DMS79 treated with DMSO at 0.1 percent for 48 hours (cell line): ENCODE measurements around the gene PARVB.

Source experiments
- DNase-seq: peaks from one replicate; lab custom pipeline; 2025; lab: John Stamatoyannopoulos, UW

PARVB gene

DNA sequence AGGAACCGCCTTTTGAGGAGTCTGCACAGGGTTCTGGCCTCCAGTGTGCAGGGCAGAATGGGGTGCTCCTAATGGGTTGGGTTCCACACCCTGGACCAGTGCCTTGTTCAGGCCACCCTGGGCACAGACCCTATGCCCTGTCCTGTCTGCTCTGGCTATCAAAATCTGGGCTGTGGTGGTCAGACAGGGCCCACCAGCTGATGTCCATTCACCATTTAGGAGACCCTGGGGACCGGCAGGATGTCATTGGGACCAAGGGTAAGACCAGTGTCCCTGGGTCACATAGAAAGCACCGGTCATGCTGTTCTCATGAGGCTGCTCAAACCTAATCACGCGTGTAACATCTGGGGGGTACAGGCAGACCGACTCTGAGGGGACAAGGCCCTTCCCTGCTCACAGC, 194.0 kb downstream of the PARVB start:
- no peak for DNase-seq

GRCh38 chr22:44219101-44219870, 195.2 kb downstream of the PARVB start:
- no peak for DNase-seq

DNA sequence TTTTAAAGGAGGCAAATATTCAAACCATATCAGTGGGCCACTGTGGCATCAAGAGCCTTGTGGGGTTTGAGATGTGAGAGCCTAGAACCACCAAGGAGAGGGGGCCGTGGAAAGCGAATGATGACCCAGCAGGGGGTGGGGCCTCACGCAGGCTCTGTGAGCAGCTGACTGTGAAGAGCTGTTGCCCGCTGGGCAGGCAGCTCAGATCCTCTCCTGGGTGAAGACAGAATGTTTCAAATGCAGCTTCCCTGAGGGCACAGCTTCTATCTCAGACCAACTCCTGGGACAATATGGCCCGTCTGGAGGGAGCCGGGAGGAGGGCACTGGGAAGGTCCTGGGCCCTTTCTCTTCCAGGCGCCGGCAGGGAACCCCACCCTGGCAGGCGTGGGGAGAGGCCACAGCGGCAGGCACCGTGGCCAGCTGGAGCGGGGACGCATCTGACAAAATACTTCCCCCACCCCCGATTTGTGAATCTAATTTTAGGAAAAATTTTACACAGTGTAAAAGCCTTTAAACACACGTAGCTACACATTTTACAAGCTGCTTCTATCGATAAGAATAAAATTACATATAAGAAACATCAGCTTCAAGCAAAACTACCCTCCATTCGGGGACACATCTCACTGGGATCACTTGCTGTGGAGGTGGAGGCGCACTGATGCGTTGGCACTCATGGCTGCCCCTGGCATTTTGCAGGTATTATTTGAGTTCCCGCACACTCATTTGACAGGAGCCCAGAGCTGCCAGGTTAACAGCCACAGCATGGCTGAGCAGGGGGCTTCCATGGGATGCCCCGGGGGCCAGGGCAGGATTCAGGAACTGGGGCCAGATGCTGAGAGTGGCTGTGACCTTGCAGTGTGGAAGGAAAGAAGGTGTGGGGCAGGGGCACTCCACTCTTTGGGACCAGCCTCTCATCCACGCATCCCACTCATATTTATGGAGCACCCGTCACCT, 196.9 kb downstream of the PARVB start:
- no peak for DNase-seq

DNA sequence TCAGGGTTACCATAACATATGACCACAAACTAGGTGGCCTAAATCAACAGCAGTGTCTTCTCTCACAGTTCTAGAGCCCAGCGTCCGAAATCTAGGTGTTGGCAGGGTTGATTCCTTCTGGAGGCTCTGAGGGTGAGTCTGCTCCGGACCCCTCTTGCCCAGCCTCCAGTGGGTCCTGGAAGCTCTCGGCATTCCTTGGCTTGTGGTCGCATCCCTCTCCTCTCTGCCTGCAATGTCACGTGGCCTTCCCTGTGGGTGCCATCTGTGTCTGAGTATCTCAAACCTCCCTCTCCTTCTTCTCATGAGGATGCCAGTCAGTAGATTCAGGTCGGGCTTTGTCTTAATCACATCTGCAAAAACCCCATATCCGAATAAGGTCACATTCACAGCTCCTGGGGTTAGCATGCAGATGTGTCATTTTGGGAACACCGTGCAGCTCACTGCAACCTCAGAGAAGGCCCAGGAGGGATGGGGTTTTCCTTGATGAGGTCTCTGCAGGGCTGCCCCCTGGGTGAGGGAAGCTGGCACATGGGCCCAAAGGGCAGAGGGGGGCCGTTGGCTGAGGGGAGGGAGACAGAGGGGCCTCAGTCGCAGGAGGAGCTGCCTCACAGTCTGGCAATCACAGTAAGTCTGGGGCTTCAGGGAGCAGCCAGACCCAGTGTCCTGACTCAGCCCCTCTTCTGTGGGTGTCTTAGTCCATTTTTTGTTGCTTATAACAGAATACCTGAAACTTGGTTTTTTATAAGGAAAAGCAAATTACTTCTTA, 197.8 kb downstream of the PARVB start:
- DNase-seq, result no peak
